ENCODE measurements around the gene HIVEP2. TPM values are rescaled to one million over a fixed set of nuclear protein-coding genes. Genes with fewer than 3 reads are reported as not detected.

Gene HIVEP2
- total and polyA plus RNA-seq, 12 donors = 5.4 to 27.6 (median 16.4) TPM

DNA sequence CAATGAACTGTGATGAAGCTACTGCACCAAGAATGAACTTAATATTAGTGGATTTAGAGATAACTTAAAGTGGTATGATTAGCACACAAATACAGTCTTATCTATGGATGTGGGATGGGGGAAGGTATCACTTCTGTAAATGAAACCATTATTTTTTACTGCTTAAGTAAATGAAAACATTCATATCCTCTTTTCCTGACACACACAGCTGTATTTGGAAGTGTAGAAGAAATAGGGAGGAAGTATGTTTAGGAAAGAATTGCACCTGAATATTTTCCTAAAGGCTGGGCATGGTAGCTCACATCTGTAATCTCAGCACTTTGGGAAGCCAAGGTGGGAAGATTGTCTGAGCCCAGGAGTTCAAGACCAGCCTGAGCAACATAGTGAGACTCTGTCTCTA is 96.8 kb downstream of the HIVEP2 start:
- intact Hi-C loops (cut with DNase I) = no loop called here
- Histone ChIP-seq H3K27ac (no peak overlapping the region), H3K4me1 (replicated peaks in 1 of 2) (peaks cover 15 to 79% of the 10 kb centered on the region in 2 donors), H3K36me3 (replicated peaks in 1 of 2) (no peaks in the 10 kb centered on the region), H3K4me3 (no peak overlapping the region), H3K27me3 (no peaks in the 10 kb centered on the region), H3K9me3 (replicated peaks in 1 of 3) (no peaks in the 10 kb centered on the region)
- DNase-seq = no peak
- TF ChIP-seq, protein P1, sequence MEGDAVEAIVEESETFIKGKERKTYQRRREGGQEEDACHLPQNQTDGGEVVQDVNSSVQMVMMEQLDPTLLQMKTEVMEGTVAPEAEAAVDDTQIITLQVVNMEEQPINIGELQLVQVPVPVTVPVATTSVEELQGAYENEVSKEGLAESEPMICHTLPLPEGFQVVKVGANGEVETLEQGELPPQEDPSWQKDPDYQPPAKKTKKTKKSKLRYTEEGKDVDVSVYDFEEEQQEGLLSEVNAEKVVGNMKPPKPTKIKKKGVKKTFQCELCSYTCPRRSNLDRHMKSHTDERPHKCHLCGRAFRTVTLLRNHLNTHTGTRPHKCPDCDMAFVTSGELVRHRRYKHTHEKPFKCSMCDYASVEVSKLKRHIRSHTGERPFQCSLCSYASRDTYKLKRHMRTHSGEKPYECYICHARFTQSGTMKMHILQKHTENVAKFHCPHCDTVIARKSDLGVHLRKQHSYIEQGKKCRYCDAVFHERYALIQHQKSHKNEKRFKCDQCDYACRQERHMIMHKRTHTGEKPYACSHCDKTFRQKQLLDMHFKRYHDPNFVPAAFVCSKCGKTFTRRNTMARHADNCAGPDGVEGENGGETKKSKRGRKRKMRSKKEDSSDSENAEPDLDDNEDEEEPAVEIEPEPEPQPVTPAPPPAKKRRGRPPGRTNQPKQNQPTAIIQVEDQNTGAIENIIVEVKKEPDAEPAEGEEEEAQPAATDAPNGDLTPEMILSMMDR (IDR thresholded peaks at IDR 0.05) = no peak
- no peak for TF ChIP-seq POLR2A (IDR thresholded peaks at IDR 0.05)

DNA sequence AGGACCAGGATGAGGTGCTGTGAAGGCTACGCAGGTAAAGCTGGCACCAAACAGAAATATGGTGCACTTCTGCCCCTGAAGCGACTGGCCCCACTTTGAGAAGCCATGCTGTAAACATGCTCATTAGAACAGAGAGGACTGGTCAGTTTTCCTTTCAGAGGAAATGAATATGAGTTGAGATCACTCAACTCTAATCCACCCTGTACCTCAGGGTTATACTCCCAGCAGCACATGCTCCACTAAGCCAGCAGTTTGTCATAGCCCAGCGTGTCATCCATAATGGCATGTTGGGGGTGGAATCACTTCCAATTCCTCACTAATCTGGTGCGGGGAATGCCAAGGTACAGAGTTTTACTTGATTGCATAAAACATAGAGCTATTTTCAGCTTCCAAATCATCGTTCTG is 98.1 kb downstream of the HIVEP2 start:
- Histone ChIP-seq H3K4me3 (no peak overlapping the region), H3K4me1 (replicated peaks in 1 of 2) (peaks cover 14 to 84% of the 10 kb centered on the region in 2 donors), H3K36me3 (replicated peaks in 1 of 2) (no peaks in the 10 kb centered on the region), H3K9me3 (replicated peaks in 1 of 3) (no peaks in the 10 kb centered on the region), H3K27ac (peak overlapping the region in 3 of 5 donors; percentile 77 to 86 (median 85)), H3K27me3 (no peaks in the 10 kb centered on the region)
- intact Hi-C loops (cut with DNase I) = no loop called here
- WGBS, 4 donors = 60 to 69% (median 63%) methylated on average over 5 of the region's 5 CpGs
- no peak for TF ChIP-seq POLR2A (IDR thresholded peaks at IDR 0.05)
- DNase-seq = peak in 6 of 7 donors; percentile 25 to 69 (median 38)

DNA sequence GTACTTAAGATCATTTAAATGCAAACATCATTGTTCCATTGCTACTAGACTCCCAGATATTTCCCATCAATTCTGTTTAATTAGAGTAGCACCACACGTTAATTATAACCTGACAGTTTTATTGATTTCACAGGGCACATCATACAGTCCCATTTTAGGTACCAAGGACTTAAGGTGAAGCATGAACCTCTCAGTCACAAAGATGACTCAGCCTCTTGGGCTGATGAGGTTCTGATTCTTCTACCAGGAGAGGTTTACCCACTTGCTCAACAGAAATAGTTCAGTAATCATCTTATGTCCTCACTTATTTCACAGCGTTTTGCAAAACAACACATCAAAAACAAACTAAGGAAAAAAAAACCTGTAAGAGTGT is 98.5 kb downstream of the HIVEP2 start:
- Histone ChIP-seq H3K4me1 (replicated peaks in 1 of 2) (peaks cover 14 to 83% of the 10 kb centered on the region in 2 donors), H3K27me3 (no peaks in the 10 kb centered on the region), H3K9me3 (replicated peaks in 1 of 3) (no peaks in the 10 kb centered on the region), H3K27ac (peak overlapping the region in 4 of 5 donors; percentile 66 to 86 (median 81)), H3K36me3 (replicated peaks in 1 of 2) (no peaks in the 10 kb centered on the region), H3K4me3 (peak overlapping the region in 1 of 4 donors; percentile 40)
- TF ChIP-seq POLR2A (IDR thresholded peaks at IDR 0.05) = no peak
- TF ChIP-seq, protein P1 (IDR thresholded peaks at IDR 0.05) = no peak
- DNase-seq = no peak
- WGBS, 4 donors = 29 to 46% (median 36%) methylated on average over 2 of the region's 2 CpGs
- intact Hi-C loops (cut with DNase I) = no loop called here

DNA sequence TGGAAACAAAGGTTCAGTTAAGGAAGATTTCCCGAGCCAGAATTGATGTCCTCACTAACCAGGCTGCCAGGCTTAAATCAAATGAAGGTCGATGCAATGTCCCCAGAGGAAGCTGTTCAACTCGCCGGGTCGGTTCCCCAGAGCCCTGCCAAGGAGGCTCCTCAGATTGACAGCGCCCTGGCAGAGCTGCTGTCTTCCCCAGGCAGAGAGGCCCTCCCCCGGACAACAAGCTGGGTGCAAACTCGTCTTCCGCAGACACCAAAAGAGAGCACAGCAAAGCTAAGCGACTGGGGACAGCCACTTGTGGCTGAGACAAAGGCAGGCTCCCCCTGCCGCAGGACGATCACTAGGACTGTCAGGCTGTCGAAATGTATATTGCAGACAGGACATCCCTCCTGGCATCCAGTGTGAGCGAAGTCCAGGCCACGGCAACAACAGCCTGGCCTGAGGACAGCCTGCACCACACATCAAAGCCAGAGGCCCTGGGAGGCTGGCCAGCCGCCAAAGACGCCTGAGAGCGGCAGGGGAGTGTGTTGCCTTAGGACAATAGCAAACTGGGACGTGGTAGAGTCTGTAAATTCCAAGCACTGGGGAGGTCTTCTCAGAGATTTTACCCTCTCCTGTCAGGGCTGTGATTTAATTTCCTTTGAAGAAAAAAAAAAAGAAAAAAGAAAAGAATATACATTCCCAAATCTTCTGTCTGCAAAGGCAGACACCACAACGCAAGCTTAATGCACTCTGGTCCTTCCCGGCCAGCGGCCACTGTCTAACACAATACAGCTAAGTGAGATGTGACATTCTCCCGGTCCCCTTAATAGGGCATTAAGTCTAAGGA is 99.1 kb downstream of the HIVEP2 start:
- DNase-seq = peak; percentile 89 to 96 (median 92)
- Histone ChIP-seq H3K27ac (peak overlapping the region; percentile 66 to 86 (median 77)), H3K4me1 (replicated peaks in 1 of 2) (peaks cover 14 to 77% of the 10 kb centered on the region in 2 donors), H3K27me3 (no peaks in the 10 kb centered on the region), H3K9me3 (replicated peaks in 1 of 3) (no peaks in the 10 kb centered on the region), H3K4me3 (peak overlapping the region in 1 of 4 donors; percentile 40), H3K36me3 (replicated peaks in 1 of 2) (no peaks in the 10 kb centered on the region)
- intact Hi-C loops (cut with DNase I) = no loop called here
- TF ChIP-seq, protein P1 (IDR thresholded peaks at IDR 0.05) = peak in 3 of 6 experiments; percentile 8 to 33 (median 13)
- TF ChIP-seq POLR2A (IDR thresholded peaks at IDR 0.05) = peak in 1 of 2 donors; percentile 74
- WGBS, 4 donors = 11 to 18% (median 15%) methylated on average over 10 to 23 of the region's 23 CpGs
